Epithelial cell of esophagus (primary cell): ENCODE data around the gene PTPRK.
"Not testable (repeated sequence)": the region's sequence is repeated elsewhere in the genome, so short reads cannot be mapped to it uniquely, and the experiment has no call there.

ENCODE experiments used
- DNase-seq: peaks from one replicate; pipeline ENCODE4 v3.0.0; 2010; ENCODE audit warnings: low read depth
- H3K4me3 ChIP-seq: 2 replicates; pipeline ENCODE4 v1.5.1; 2011; ENCODE audit warnings: mild to moderate bottlenecking, low read length, control low read depth
- CTCF ChIP-seq: IDR thresholded peaks from 2 replicates; pipeline ENCODE4 v1.5.1; 2011; ENCODE audit warnings: low read depth, mild to moderate bottlenecking, low read length, control low read depth, inconsistent platforms; ENCODE audit not compliant: insufficient read depth; ENCODE audit errors: missing control alignments

PTPRK gene

GRCh38 chr6:128452713-128453112, 67.7 kb downstream of the PTPRK start:
- TF ChIP-seq CTCF, result no peak
- DNase-seq, result no peak
- no peak overlapping the region for H3K4me3 ChIP-seq

DNA sequence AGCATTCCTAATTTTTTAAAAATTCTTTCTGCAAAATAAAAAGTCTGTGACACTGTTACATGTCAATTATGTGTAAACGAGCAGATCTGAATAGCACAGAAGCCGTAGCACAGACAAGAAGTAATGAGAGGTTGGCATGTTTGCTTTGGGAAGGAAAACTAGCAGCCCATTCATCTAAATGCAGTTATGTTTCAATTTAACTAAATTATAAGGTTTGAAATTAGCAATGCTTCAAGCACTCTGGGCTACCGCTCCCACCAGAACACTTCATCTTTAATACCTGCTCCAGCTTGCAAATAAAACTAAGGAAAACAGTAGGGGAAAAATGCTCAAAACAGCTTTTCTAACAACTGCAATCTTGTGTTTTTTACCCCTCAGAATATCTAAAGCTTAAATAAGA, 73.9 kb downstream of the PTPRK start:
- no peak for DNase-seq
- no peak for TF ChIP-seq CTCF
- no peak overlapping the region for H3K4me3 ChIP-seq

DNA sequence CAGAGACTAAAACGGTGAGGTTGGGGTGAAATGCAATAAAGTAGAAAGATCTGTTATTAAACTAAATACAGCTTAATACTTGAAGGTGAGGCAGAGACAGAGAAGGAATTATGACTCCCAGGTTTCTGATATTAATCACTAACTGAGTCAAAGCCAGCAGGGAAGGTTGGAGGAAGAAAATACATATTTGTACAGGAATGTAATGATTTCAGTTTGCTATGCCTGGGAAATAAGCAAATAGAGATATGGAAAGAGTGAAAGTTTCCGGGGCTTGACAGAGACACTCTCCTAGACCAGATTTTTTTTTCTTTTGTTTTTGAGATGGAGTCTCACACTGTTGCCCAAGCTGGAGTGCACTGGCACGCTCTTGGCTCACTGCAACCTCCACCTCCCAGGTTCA, 76.8 kb downstream of the PTPRK start:
- peak; percentile 66 for DNase-seq
- H3K4me3 ChIP-seq, result no peak overlapping the region
- TF ChIP-seq CTCF, result no peak

- H3K4me3 ChIP-seq, result no peak overlapping the region
- TF ChIP-seq CTCF, result no peak
- no peak for DNase-seq
These were observed 80.8 kb downstream of the PTPRK start for GRCh38 chr6:128439627-128440026.

- H3K4me3 ChIP-seq, result no peak overlapping the region
- DNase-seq, result no peak
- TF ChIP-seq CTCF, result no peak
These were observed 82.0 kb downstream of the PTPRK start for GRCh38 chr6:128438393-128438792.

DNA sequence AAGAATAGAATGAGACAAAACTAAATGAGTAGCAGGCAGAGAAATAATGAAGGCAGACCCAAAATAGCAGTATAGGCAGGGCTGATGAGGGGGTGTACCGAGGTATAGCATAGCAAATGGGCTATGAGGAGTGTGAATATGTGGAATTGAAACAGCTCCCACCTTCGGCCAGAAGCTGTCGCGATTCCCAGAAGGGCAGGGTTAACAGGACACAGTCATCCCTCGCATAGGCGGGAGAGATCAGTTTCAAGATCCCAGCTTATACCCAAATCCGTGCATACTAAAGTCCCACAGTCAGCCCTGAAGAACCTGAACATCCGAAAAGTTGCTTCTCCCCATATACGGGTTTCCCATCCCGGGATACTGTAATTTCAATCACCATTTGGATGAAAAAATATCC, 82.7 kb downstream of the PTPRK start:
- DNase-seq, result no peak
- TF ChIP-seq CTCF, result no peak

GRCh38 chr6:128434752-128435151, 85.6 kb downstream of the PTPRK start:
- not testable (repeated sequence) for DNase-seq

More for the DNA sequence above, 82.7 kb downstream of the PTPRK start:
- no peak overlapping the region for H3K4me3 ChIP-seq

GRCh38 chr6:128432394-128432793, 88.0 kb downstream of the PTPRK start:
- DNase-seq, result peak; percentile 43
- no peak overlapping the region for H3K4me3 ChIP-seq
- no peak for TF ChIP-seq CTCF

More at GRCh38 chr6:128434752-128435151, 85.6 kb downstream of the PTPRK start:
- H3K4me3 ChIP-seq, result not testable (repeated sequence)
